ENCODE measurements around the gene PCYT2. TPM values are rescaled to one million over a fixed set of nuclear protein-coding genes. Genes with fewer than 3 reads are reported as not detected.
A peak's percentile ranks its signal among the peaks of the same experiment; 100 is the strongest.

Gene PCYT2
- total and polyA plus RNA-seq, 9 donors: 9.0 to 12.6 (median 10.9) TPM

GRCh38 chr17:81912441-81913309, 1.5 kb upstream of the PCYT2 start:
- Histone ChIP-seq H3K36me3 (ENCODE audit: control insufficient read depth, insufficient read depth, low read length) (peaks cover 57% of the 10 kb centered on the region), H3K27ac (ENCODE audit: low read length) (no peak overlapping the region), H3K4me3 (ENCODE audit: low read length) (no peak overlapping the region), H3K9me3 (replicated peaks; ENCODE audit: control insufficient read depth, low read depth, low read length) (no peaks in the 10 kb centered on the region), H3K4me1 (ENCODE audit: control insufficient read depth, insufficient read depth, low read length) (peaks cover 23% of the 10 kb centered on the region), H3K27me3 (ENCODE audit: control insufficient read depth, insufficient read depth, low read length) (no peaks in the 10 kb centered on the region)
- DNase-seq: no peak
- WGBS (ENCODE audit: insufficient coverage): 91% methylated on average over 24 of the region's 32 CpGs

- no peak overlapping the region for H3K27ac ChIP-seq (ENCODE audit: low read length)
- H3K36me3 ChIP-seq (ENCODE audit: control insufficient read depth, insufficient read depth, low read length): peaks cover 62% of the 10 kb centered on the region
- peaks cover 17% of the 10 kb centered on the region for H3K4me1 ChIP-seq (ENCODE audit: control insufficient read depth, insufficient read depth, low read length)
- H3K4me3 ChIP-seq (ENCODE audit: low read length): peak overlapping the region; percentile 5
- DNase-seq: no peak
- no peaks in the 10 kb centered on the region for H3K9me3 ChIP-seq (replicated peaks; ENCODE audit: control insufficient read depth, low read depth, low read length)
- 88% methylated on average over 16 of the region's 19 CpGs for WGBS (ENCODE audit: insufficient coverage)
- H3K27me3 ChIP-seq (ENCODE audit: control insufficient read depth, insufficient read depth, low read length): no peaks in the 10 kb centered on the region
Observed at GRCh38 chr17:81911969-81912368, 770 bp upstream of the PCYT2 start.

- WGBS (ENCODE audit: insufficient coverage): under 1% methylated on average over 55 of the region's 55 CpGs
- Histone ChIP-seq H3K9me3 (replicated peaks; ENCODE audit: control insufficient read depth, low read depth, low read length) (no peaks in the 10 kb centered on the region), H3K36me3 (ENCODE audit: control insufficient read depth, insufficient read depth, low read length) (peaks cover 66% of the 10 kb centered on the region), H3K4me3 (ENCODE audit: low read length) (peak overlapping the region; percentile 63), H3K4me1 (ENCODE audit: control insufficient read depth, insufficient read depth, low read length) (peaks cover 13% of the 10 kb centered on the region), H3K27ac (ENCODE audit: low read length) (no peak overlapping the region), H3K27me3 (ENCODE audit: control insufficient read depth, insufficient read depth, low read length) (no peaks in the 10 kb centered on the region)
- no peak for DNase-seq
Observed at GRCh38 chr17:81910840-81911276, 341 bp downstream of the PCYT2 start.

GRCh38 chr17:81909966-81910839, 996 bp downstream of the PCYT2 start:
- Histone ChIP-seq H3K36me3 (ENCODE audit: control insufficient read depth, insufficient read depth, low read length) (peaks cover 66% of the 10 kb centered on the region), H3K4me3 (ENCODE audit: low read length) (peak overlapping the region; percentile 63), H3K9me3 (replicated peaks; ENCODE audit: control insufficient read depth, low read depth, low read length) (no peaks in the 10 kb centered on the region), H3K27ac (ENCODE audit: low read length) (no peak overlapping the region), H3K27me3 (ENCODE audit: control insufficient read depth, insufficient read depth, low read length) (no peaks in the 10 kb centered on the region), H3K4me1 (ENCODE audit: control insufficient read depth, insufficient read depth, low read length) (peaks cover 13% of the 10 kb centered on the region)
- no peak for DNase-seq
- WGBS (ENCODE audit: insufficient coverage): 36% methylated on average over 17 of the region's 23 CpGs

GRCh38 chr17:81909231-81909630, 2.0 kb downstream of the PCYT2 start:
- H3K36me3 ChIP-seq (ENCODE audit: control insufficient read depth, insufficient read depth, low read length): peaks cover 63% of the 10 kb centered on the region
- 92% methylated on average over 11 of the region's 12 CpGs for WGBS (ENCODE audit: insufficient coverage)

GRCh38 chr17:81908793-81909192, 2.4 kb downstream of the PCYT2 start:
- H3K27me3 ChIP-seq (ENCODE audit: control insufficient read depth, insufficient read depth, low read length): no peaks in the 10 kb centered on the region
- no peak overlapping the region for H3K4me3 ChIP-seq (ENCODE audit: low read length)
- H3K4me1 ChIP-seq (ENCODE audit: control insufficient read depth, insufficient read depth, low read length): peaks cover 13% of the 10 kb centered on the region
- peaks cover 63% of the 10 kb centered on the region for H3K36me3 ChIP-seq (ENCODE audit: control insufficient read depth, insufficient read depth, low read length)
- no peak for DNase-seq
- H3K27ac ChIP-seq (ENCODE audit: low read length): no peak overlapping the region
- 93% methylated on average over 9 of the region's 11 CpGs for WGBS (ENCODE audit: insufficient coverage)
- H3K9me3 ChIP-seq (replicated peaks; ENCODE audit: control insufficient read depth, low read depth, low read length): no peaks in the 10 kb centered on the region

More at GRCh38 chr17:81909231-81909630, 2.0 kb downstream of the PCYT2 start:
- no peaks in the 10 kb centered on the region for H3K27me3 ChIP-seq (ENCODE audit: control insufficient read depth, insufficient read depth, low read length)
- DNase-seq: no peak
- peaks cover 13% of the 10 kb centered on the region for H3K4me1 ChIP-seq (ENCODE audit: control insufficient read depth, insufficient read depth, low read length)
- H3K9me3 ChIP-seq (replicated peaks; ENCODE audit: control insufficient read depth, low read depth, low read length): no peaks in the 10 kb centered on the region
- H3K27ac ChIP-seq (ENCODE audit: low read length): no peak overlapping the region
- H3K4me3 ChIP-seq (ENCODE audit: low read length): no peak overlapping the region

GRCh38 chr17:81907219-81908145, 3.7 kb downstream of the PCYT2 start:
- peaks cover 7% of the 10 kb centered on the region for H3K27me3 ChIP-seq (ENCODE audit: control insufficient read depth, insufficient read depth, low read length)
- peaks cover 50% of the 10 kb centered on the region for H3K36me3 ChIP-seq (ENCODE audit: control insufficient read depth, insufficient read depth, low read length)
- no peak for DNase-seq
- H3K4me1 ChIP-seq (ENCODE audit: control insufficient read depth, insufficient read depth, low read length): peaks cover 17% of the 10 kb centered on the region
- H3K27ac ChIP-seq (ENCODE audit: low read length): no peak overlapping the region
- no peaks in the 10 kb centered on the region for H3K9me3 ChIP-seq (replicated peaks; ENCODE audit: control insufficient read depth, low read depth, low read length)
- 91% methylated on average over 19 of the region's 26 CpGs for WGBS (ENCODE audit: insufficient coverage)
- H3K4me3 ChIP-seq (ENCODE audit: low read length): no peak overlapping the region

- Histone ChIP-seq H3K4me1 (ENCODE audit: control insufficient read depth, insufficient read depth, low read length) (peaks cover 19% of the 10 kb centered on the region), H3K4me3 (ENCODE audit: low read length) (no peak overlapping the region), H3K27me3 (ENCODE audit: control insufficient read depth, insufficient read depth, low read length) (peaks cover 11% of the 10 kb centered on the region), H3K36me3 (ENCODE audit: control insufficient read depth, insufficient read depth, low read length) (peaks cover 44% of the 10 kb centered on the region), H3K9me3 (replicated peaks; ENCODE audit: control insufficient read depth, low read depth, low read length) (no peaks in the 10 kb centered on the region), H3K27ac (ENCODE audit: low read length) (no peak overlapping the region)
- 89% methylated on average over 7 of the region's 15 CpGs for WGBS (ENCODE audit: insufficient coverage)
- DNase-seq: no peak
Observed at GRCh38 chr17:81906476-81907218, 4.6 kb downstream of the PCYT2 start.

- Histone ChIP-seq H3K4me3 (ENCODE audit: low read length) (no peak overlapping the region), H3K27me3 (ENCODE audit: control insufficient read depth, insufficient read depth, low read length) (peaks cover 16% of the 10 kb centered on the region), H3K36me3 (ENCODE audit: control insufficient read depth, insufficient read depth, low read length) (peaks cover 44% of the 10 kb centered on the region), H3K27ac (ENCODE audit: low read length) (no peak overlapping the region), H3K9me3 (replicated peaks; ENCODE audit: control insufficient read depth, low read depth, low read length) (no peaks in the 10 kb centered on the region), H3K4me1 (ENCODE audit: control insufficient read depth, insufficient read depth, low read length) (peaks cover 21% of the 10 kb centered on the region)
- 91% methylated on average over 8 of the region's 10 CpGs for WGBS (ENCODE audit: insufficient coverage)
- no peak for DNase-seq
Observed at GRCh38 chr17:81905993-81906392, 5.2 kb downstream of the PCYT2 start.
